OCI-LY7 (cell line): ENCODE data around the gene FAM13C. TPM values are rescaled to one million over a fixed set of nuclear protein-coding genes. Genes with fewer than 3 reads are reported as not detected.

Source experiments
- BruUV-seq: library from RNA; stranded (reverse); fragments of 400-500 nt; replicated peaks from 2 replicates; lab custom pipeline; 2021; lab: Mats Ljungman, UMichigan
- CTCF ChIA-PET: fragments of 300-600 bp; sonication (Branson Sonifier 250); formaldehyde crosslinking; loops from one replicate; lab custom pipeline; 2022; ENCODE audit warnings: antibody characterized with exemption; ENCODE audit not compliant: unreplicated experiment; lab: Charles Lee
- POLR2A ChIA-PET: fragments of 300-600 bp; sonication (Branson Sonifier 250); formaldehyde crosslinking; loops from one replicate; lab custom pipeline; 2022; ENCODE audit warnings: antibody characterized with exemption; lab: Charles Lee
- DNase-seq: peaks from one replicate; pipeline ENCODE4 v3.0.0-alpha.2; 2015; ENCODE audit warnings: low spot score
- H2AFZ ChIP-seq: fragments of 200-600 bp; sonication (generic), shearing (Covaris generic); 2 replicates; pipeline ENCODE4 v1.6.1; 2014; ENCODE audit warnings: mild to moderate bottlenecking, antibody characterized with exemption, low read length, moderate library complexity
- H3K27ac ChIP-seq: fragments of 200-600 bp; sonication (generic); 2 replicates; pipeline ENCODE4 v1.5.1; 2014; ENCODE audit warnings: mixed run types, low read depth, mild to moderate bottlenecking, moderate library complexity, low read length, inconsistent platforms; ENCODE audit not compliant: poor library complexity, severe bottlenecking
- H3K36me3 ChIP-seq: fragments of 200-600 bp; sonication (generic); 2 replicates; pipeline ENCODE4 v1.6.1; 2014; ENCODE audit warnings: mild to moderate bottlenecking, antibody characterized with exemption, low read length, moderate library complexity, mixed read lengths; ENCODE audit not compliant: insufficient read depth
- H3K4me1 ChIP-seq: fragments of 200-600 bp; sonication (generic); 2 replicates; pipeline ENCODE4 v1.5.1; 2014; ENCODE audit warnings: mild to moderate bottlenecking, low read length; ENCODE audit not compliant: insufficient read depth, poor library complexity, severe bottlenecking
- H3K4me2 ChIP-seq: fragments of 200-600 bp; sonication (generic); 2 replicates; pipeline ENCODE4 v1.6.1; 2014; ENCODE audit warnings: mild to moderate bottlenecking, low read length
- H3K4me3 ChIP-seq: fragments of 200-600 bp; sonication (generic); 2 replicates; pipeline ENCODE4 v1.5.1; 2014; ENCODE audit warnings: mild to moderate bottlenecking, low read depth, low read length; ENCODE audit not compliant: poor library complexity, severe bottlenecking
- H3K79me2 ChIP-seq: fragments of 200-600 bp; sonication (generic); 2 replicates; pipeline ENCODE4 v1.6.1; 2016; ENCODE audit warnings: low read depth, mild to moderate bottlenecking, low read length, moderate library complexity, mixed read lengths; ENCODE audit not compliant: insufficient read depth
- H3K9me2 ChIP-seq: fragments of 200-600 bp; sonication (generic); 2 replicates; pipeline ENCODE4 v1.6.1; 2016; ENCODE audit warnings: mild to moderate bottlenecking, low read length, mixed read lengths; ENCODE audit not compliant: insufficient read depth
- H3K9me3 ChIP-seq: fragments of 200-600 bp; sonication (generic); 2 replicates; pipeline ENCODE4 v1.6.1; 2014; ENCODE audit warnings: mild to moderate bottlenecking, mixed run types, low read length, mixed read lengths
- H4K20me1 ChIP-seq: fragments of 200-600 bp; sonication (generic); 2 replicates; pipeline ENCODE4 v1.6.1; 2014; ENCODE audit warnings: mild to moderate bottlenecking, antibody characterized with exemption, low read length, moderate library complexity, mixed read lengths; ENCODE audit not compliant: insufficient read depth
- EZH2phosphoT487 ChIP-seq: fragments of 200-600 bp; sonication (generic); IDR thresholded peaks from 2 replicates; pipeline ENCODE4 v1.6.1; 2018; ENCODE audit warnings: low read depth, borderline replicate concordance, mild to moderate bottlenecking, mixed run types, antibody characterized with exemption, low read length, moderate library complexity, mixed read lengths
- intact Hi-C: fragments of 100-400 bp; cut with micrococcal nuclease; formaldehyde crosslinking; loops from one replicate; pipeline ENCODE4 v1.10.0; 2022; ENCODE audit not compliant: unreplicated experiment
- total RNA-seq, 2 experiments: library from RNA; depleted of rRNA in 1 of 2; stranded (reverse); fragments of >200 nt in 1 of 2; shearing (Covaris generic) in 1 of 2; gene quantifications; 2 replicates each; pipeline ENCODE4 v1.2.3, GENCODE V29; 2014 to 2022
- TF ChIP-seq, protein P1 (sequence below): fragments of 200-600 bp; sonication (generic); conservative IDR thresholded peaks from 2 replicates; pipeline ENCODE4 v1.5.1; 2014; ENCODE audit warnings: mild to moderate bottlenecking, antibody characterized with exemption, low read length, moderate library complexity, mixed read lengths

Gene FAM13C
- total RNA-seq, 2 experiments from 2014 or later: not detected

DNA sequence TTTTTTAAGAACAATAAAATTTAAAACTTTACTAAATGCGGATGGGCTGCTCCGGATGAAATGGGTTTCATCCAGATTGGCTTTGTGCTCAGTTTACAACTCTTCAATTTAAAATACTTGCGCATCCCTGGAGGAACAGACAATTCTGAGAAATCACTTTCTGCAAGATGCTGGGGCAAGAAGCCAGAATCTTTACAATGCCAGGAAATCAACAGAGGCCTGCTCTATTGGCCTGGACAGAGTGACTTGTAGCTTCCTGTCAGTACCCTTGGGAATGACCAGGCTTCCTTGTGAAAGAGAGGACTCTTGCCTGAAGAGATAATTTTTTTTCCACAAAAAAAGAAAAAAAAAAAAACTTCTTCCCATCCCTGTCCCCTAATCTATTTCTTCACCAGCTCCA lies 3.9 kb upstream of the FAM13C start:
- Histone ChIP-seq H3K9me3 (no peaks in the 10 kb centered on the region), H2AFZ (no peak overlapping the region), H3K4me2 (no peak overlapping the region), H3K36me3 (no peaks in the 10 kb centered on the region), H3K4me3 (no peak overlapping the region), H3K4me1 (no peaks in the 10 kb centered on the region), H4K20me1 (no peaks in the 10 kb centered on the region), H3K9me2 (no peaks in the 10 kb centered on the region), H3K27ac (no peak overlapping the region), H3K79me2 (no peaks in the 10 kb centered on the region)
- TF ChIP-seq, protein P1, sequence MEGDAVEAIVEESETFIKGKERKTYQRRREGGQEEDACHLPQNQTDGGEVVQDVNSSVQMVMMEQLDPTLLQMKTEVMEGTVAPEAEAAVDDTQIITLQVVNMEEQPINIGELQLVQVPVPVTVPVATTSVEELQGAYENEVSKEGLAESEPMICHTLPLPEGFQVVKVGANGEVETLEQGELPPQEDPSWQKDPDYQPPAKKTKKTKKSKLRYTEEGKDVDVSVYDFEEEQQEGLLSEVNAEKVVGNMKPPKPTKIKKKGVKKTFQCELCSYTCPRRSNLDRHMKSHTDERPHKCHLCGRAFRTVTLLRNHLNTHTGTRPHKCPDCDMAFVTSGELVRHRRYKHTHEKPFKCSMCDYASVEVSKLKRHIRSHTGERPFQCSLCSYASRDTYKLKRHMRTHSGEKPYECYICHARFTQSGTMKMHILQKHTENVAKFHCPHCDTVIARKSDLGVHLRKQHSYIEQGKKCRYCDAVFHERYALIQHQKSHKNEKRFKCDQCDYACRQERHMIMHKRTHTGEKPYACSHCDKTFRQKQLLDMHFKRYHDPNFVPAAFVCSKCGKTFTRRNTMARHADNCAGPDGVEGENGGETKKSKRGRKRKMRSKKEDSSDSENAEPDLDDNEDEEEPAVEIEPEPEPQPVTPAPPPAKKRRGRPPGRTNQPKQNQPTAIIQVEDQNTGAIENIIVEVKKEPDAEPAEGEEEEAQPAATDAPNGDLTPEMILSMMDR: no peak
- TF ChIP-seq EZH2phosphoT487: no peak
- no peak for DNase-seq
- CTCF ChIA-PET: no interaction called here
- POLR2A ChIA-PET: interaction anchor here (0.7 kb wide), 1 partner anchor 81 kb away, joined by 4 read pairs; no protein-coding TSS in a partner anchor
- no TSS peak for BruUV-seq
- intact Hi-C loops: no loop called here

DNA sequence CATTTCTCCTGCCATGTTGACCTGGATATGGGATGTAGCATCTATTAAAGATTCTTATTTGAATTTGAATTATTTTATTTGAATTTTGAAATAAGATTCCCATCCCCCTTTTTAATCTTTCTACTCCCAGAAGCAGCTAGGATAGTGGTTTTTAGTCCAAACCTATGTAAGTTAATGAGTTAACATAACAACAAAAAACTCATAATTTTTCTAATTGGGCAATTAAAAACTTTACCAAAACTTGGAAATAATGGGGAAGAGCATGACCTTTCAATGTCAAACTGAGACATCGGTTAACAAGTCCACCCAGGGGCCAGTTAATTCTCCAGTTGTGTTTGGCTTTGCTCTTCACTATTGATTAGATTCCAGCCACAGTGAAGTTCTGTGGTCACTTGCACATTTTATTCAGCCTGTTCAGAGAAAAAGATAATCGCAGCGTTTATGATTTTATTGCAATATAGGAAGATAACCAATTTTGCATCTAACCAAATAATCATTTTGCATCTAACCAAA lies 1.2 kb upstream of the FAM13C start:
- CTCF ChIA-PET: no interaction called here

GRCh38 chr10:59362959-59363381 lies 621 bp upstream of the FAM13C start:
- DNase-seq: no peak
- ChIA-PET POLR2A (no interaction called here), CTCF (no interaction called here)
- intact Hi-C loops: no loop called here
- Histone ChIP-seq H3K4me1 (no peaks in the 10 kb centered on the region), H4K20me1 (no peaks in the 10 kb centered on the region), H3K4me3 (no peak overlapping the region), H3K79me2 (no peaks in the 10 kb centered on the region), H3K4me2 (no peak overlapping the region), H3K9me2 (no peaks in the 10 kb centered on the region), H3K36me3 (no peaks in the 10 kb centered on the region), H2AFZ (no peak overlapping the region), H3K9me3 (no peaks in the 10 kb centered on the region), H3K27ac (no peak overlapping the region)
- BruUV-seq: no TSS peak
- TF ChIP-seq, protein P1: no peak

More for the DNA sequence above, 1.2 kb upstream of the FAM13C start:
- BruUV-seq: no TSS peak
- Histone ChIP-seq H3K4me2 (no peak overlapping the region), H3K4me1 (no peaks in the 10 kb centered on the region), H3K4me3 (no peak overlapping the region), H3K79me2 (no peaks in the 10 kb centered on the region), H3K36me3 (no peaks in the 10 kb centered on the region), H3K27ac (no peak overlapping the region), H3K9me2 (no peaks in the 10 kb centered on the region), H3K9me3 (no peaks in the 10 kb centered on the region), H2AFZ (no peak overlapping the region), H4K20me1 (no peaks in the 10 kb centered on the region)
- intact Hi-C loops: no loop called here
- no peak for DNase-seq
- TF ChIP-seq, protein P1: no peak
- TF ChIP-seq EZH2phosphoT487: no peak
- POLR2A ChIA-PET: no interaction called here
